HG03442 (cell line): ENCODE measurements around the gene CACUL1.
"Not testable (repeated sequence)": the region's sequence is repeated elsewhere in the genome, so short reads cannot be mapped to it uniquely, and the experiment has no call there.

Experiments used
- ATAC-seq: cut with Tn5 transposase; IDR thresholded peaks from one replicate; pipeline ENCODE4 v1.9.1; 2021; ENCODE audit warnings: mild to moderate bottlenecking, moderate library complexity; ENCODE audit not compliant: unreplicated experiment

CACUL1 gene

DNA sequence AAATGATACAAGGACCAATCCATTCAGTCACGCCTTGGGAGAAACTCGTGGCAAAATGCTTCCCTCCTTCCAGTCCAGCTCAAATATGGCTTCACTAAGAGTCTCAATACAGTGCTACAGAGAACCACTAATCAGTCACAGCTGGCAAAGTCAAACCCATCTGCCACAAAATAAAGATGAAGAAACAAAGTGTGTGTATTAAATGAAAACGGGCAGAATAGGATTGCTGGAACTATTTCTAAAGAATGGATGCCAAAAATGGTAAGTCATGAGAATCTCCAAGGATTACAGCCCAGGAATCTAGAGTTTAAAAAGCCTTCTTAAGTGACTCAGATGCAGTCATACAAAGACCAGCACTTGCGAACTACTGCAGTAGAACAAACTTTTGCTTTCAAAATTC is 61.9 kb downstream of the CACUL1 start:
- ATAC-seq: no peak

GRCh38 chr10:118689070-118689858 is 65.5 kb downstream of the CACUL1 start:
- ATAC-seq: no peak

- ATAC-seq: no peak
Measured at GRCh38 chr10:118687472-118687871, 67.3 kb downstream of the CACUL1 start.

DNA sequence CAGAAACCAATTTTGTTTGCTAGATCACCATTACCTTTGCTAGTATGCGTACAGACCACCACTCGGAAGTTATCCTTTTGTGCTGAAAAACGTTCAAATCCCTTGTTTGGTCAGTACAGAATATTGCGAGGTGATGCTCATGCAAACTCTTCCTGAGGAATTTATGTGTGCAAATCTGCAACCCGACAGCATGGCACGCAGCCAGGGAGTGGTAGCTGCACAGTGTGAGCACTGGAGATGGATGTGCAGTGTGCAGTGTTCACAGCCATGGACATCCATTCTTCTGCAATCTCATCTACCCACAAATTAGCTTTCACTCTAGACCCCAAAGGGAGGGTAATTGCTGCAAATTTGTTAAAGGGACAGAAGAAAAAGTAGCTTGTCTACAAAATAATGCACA is 72.2 kb downstream of the CACUL1 start:
- no peak for ATAC-seq

DNA sequence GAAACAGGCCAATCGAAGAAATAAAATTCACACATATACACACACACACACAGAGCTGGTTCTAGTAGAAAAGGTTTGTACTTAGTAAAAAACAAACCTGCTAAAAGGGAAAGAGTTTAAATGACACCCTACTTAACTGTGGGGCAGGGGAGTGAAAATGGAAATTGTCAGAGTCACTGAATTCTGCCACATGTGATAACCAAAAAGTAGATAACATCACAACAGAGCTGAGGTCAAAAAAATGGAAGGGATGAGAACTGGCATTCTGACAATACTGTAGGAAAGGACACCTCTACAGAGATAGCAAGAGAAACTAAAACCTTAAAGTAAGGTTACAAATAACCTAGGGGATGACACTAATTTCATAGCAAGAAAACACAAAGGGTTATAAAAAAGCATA is 74.6 kb downstream of the CACUL1 start:
- no peak for ATAC-seq

GRCh38 chr10:118674226-118674919 is 80.4 kb downstream of the CACUL1 start:
- ATAC-seq: no peak

DNA sequence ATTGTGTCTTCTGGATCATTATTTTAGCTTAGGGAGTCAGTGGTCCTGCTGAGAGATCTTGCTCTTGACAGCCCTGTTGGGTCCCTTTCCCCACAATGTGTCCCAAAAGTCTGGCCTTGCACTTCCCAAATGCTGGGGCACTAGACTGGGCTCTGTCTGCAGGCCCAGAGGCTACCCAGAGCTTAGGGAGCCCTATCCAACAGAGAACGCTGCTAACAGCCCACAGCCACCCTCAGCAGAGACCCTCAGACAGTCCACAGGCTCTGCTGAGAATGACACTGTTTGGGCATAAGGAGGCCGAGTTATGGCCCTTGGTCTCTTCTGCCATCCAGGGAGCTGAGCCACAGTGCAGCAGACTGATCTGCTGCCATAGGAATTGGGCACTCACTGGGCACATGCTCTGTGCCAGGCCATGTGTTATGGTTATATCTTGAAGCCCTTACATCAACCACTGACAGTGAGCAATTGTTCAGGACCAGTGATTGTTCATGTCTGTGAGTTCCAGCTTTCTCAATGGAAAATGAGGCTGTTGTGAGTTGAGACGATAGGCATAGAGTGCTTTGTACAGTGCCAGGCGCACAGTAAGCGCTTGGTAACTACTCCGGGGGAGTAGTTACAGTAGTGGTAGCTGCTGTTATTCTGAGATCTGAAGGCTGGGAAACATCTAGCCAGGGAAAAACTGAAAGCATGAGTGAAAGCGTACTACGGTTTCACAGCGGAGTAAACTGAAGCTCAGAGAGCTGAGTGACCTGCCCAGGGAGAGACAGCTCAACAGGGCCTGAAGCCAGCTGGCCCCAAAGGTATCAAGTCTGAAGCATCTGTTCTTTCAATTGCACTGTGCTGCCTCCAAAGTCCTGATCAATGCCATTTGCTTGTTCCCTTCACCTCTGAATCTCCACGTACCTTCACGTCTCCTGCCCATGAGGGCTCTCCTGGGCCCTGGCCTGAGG is 81.7 kb downstream of the CACUL1 start:
- ATAC-seq: no peak

DNA sequence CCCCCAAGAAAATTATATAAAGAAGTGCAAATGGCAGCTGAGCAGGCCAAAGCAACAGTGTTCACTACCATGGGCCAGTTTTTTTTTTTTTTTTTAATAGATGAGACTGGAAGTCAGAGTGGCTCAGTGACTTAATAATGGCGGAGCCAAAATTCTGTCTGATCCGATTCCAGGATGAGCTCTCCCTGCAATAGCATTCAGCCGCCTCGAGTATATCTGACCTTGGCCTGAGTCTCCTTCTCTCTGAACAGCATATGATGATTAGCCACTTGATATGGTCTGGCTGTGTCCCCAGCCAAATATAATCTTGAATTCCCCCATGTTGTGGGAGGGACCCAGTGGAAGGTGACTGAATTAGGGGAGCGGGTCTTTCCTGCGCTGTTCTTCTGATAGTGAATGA is 82.6 kb downstream of the CACUL1 start:
- ATAC-seq: no peak

GRCh38 chr10:118671221-118671620 is 83.5 kb downstream of the CACUL1 start:
- not testable (repeated sequence) for ATAC-seq

- ATAC-seq: no peak
Measured at GRCh38 chr10:118670472-118671124, 84.2 kb downstream of the CACUL1 start.

DNA sequence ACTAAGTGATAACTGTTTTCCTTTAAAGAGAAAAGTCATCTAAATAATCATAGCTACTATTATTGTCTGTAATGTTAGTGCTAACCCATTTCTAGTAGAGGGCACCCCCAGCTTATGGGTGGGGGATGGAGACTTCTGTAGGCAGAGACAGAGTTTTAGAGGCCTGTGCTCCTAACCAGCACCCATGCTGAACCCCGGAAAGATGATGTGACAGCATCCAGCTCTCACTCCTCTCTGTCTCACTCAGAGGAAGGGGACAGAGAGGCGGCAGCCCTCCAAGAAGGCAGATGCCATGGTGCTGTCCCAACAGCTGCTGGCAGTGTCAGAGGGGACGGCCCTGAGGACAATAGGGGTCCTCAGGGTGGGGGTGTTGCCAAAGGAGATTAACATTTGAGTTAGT is 84.9 kb downstream of the CACUL1 start:
- ATAC-seq: no peak

DNA sequence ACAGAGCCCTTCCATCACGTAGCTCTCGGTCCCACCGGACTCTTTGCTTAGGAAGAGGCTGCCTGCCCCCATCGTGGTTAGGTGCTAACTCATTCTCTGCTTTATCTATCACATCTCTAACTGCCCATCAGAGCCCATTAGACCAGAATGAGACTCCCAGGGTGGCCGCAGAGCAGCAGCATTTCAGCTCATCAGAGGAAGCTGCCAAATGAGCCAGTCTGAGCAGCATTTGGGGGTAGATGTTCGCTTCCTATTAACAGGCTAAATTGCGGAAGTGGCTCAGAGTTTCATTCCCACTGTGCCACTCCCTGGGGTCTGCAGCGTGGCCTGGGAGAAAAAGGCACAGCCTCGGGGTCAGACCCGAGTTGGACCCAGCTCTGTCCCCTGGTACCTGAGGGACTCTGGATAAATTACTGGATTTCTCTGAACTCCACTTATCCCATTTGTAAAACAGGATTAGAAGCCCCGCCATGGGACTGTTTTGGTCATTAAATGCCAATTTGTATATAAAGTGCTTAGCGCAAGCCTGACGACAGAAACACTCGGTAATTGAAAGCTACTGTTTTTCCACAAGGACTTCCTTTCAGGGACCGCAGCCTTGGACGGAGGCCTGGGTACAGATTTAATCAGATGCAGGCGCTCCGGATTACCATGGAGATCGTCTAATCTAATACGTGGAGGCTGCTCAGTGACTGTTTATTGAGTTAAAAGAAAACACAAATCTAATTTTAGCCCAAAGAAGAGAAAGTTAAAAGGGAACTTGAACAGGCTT is 85.6 kb downstream of the CACUL1 start:
- no peak for ATAC-seq

GRCh38 chr10:118668228-118668952 is 86.4 kb downstream of the CACUL1 start:
- ATAC-seq: no peak

GRCh38 chr10:118667732-118668131 is 87.0 kb downstream of the CACUL1 start:
- ATAC-seq: no peak

DNA sequence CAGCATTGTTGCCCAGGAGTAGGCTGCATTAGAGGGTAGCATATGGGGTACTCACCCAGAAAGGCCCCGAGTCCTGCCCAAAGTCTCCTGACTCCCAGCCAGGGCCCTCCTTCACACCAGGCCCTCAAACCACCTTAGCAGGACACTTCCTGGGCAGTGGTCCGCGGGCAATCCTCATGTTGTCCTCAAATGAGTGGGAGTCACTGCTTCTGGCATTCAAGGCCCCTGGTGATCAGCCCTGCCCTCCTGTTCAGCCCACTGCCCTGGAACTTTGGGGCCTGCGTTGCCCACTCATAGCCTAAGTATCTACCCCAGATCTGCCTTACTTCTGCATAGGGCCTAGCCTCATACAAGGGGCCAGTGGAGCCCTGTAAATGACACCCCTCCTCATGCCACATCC is 88.4 kb downstream of the CACUL1 start:
- ATAC-seq: no peak

- ATAC-seq: no peak
Measured at GRCh38 chr10:118664321-118664720, 90.4 kb downstream of the CACUL1 start.

- no peak for ATAC-seq
Measured at GRCh38 chr10:118663176-118663575, 91.6 kb downstream of the CACUL1 start.

DNA sequence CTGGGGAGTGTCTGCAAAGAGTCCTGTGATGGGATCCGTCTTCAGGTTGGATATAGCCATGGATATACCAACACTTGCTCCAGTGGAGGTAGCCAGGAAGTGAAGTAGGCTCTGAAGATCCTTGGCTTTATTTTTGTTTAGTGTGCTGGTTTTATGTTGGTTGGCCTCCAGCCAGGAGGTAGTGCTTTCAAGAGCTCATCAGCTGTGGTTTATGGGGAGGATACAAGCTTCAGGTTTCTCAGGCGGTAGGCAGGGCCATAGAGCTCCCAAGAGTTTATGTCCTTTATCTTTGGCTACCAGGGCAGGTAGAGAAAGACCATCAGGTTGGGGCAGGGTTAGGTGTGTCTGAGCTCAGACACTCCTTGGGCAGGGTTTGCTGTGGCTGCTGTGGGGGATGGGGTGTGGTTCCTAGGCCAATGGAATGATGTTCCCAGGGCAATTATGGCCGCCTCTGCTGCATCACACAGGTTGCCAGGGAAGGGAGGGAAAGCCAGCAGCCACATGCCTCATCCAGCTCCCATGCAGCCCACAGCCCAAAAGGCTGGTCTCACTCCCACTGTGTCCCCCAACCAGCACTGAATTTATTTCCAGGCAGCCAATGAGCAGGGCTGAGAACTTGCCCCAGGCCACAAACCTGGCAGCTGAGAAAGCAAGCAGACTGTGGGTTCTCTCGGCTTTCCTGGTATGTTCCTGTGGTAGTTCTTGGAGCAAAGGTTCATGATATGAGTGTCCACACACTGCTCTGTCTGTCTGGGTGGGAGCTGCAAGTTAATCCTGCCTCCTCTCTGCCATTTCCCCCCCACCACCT is 92.3 kb downstream of the CACUL1 start:
- no peak for ATAC-seq

- no peak for ATAC-seq
Measured at GRCh38 chr10:118658762-118659161, 96.0 kb downstream of the CACUL1 start.
